Loucy (cell line): ENCODE measurements around the gene ACER3.

Experiments used
- H2AFZ ChIP-seq: fragments of 200-600 bp; sonication (generic); 2 replicates; pipeline ENCODE4 v1.6.0; 2016; ENCODE audit warnings: antibody characterized with exemption, mild to moderate bottlenecking, low read length, moderate library complexity
- H3F3A ChIP-seq: fragments of 200-600 bp; 2 replicates; pipeline ENCODE4 v1.6.0; 2016; ENCODE audit warnings: antibody characterized with exemption, low read depth, mild to moderate bottlenecking
- H3K27me3 ChIP-seq: fragments of 200-600 bp; sonication (generic); 2 replicates; pipeline ENCODE4 v1.6.1; 2014; ENCODE audit warnings: low read length, mild to moderate bottlenecking; ENCODE audit not compliant: insufficient read depth, poor library complexity, severe bottlenecking
- H3K36me3 ChIP-seq: fragments of 200-600 bp; sonication (generic); 2 replicates; pipeline ENCODE4 v1.6.1; 2016; ENCODE audit warnings: low read length; ENCODE audit not compliant: insufficient read depth
- H3K4me1 ChIP-seq: fragments of 200-600 bp; sonication (generic); 2 replicates; pipeline ENCODE4 v1.5.1; 2014; ENCODE audit warnings: low read length, mild to moderate bottlenecking; ENCODE audit not compliant: insufficient read depth, poor library complexity, severe bottlenecking
- H3K4me2 ChIP-seq: fragments of 200-600 bp; sonication (generic); 2 replicates; pipeline ENCODE4 v1.6.0; 2014; ENCODE audit warnings: antibody characterized with exemption, low read length, low read depth, mild to moderate bottlenecking; ENCODE audit not compliant: poor library complexity, severe bottlenecking
- H3K4me3 ChIP-seq: fragments of 200-600 bp; sonication (generic); 2 replicates; pipeline ENCODE4 v1.5.1; 2014; ENCODE audit warnings: low read length, mild to moderate bottlenecking, mixed read lengths; ENCODE audit not compliant: poor library complexity, severe bottlenecking
- H3K79me2 ChIP-seq: fragments of 200-600 bp; sonication (generic); 2 replicates; pipeline ENCODE4 v1.6.1; 2014; ENCODE audit warnings: low read length; ENCODE audit not compliant: insufficient read depth
- H3K9ac ChIP-seq: fragments of 200-600 bp; sonication (generic); 2 replicates; pipeline ENCODE4 v1.6.0; 2014; ENCODE audit warnings: mild to moderate bottlenecking, low read depth, low read length, moderate library complexity; ENCODE audit not compliant: poor library complexity, severe bottlenecking
- H3K9me2 ChIP-seq: fragments of 200-600 bp; sonication (generic); replicated peaks from 2 replicates; pipeline ENCODE4 v1.6.1; 2016; ENCODE audit warnings: low read depth, low read length, mixed read lengths
- H3K9me3 ChIP-seq: fragments of 200-600 bp; sonication (generic); 2 replicates; pipeline ENCODE4 v1.6.1; 2014; ENCODE audit warnings: mild to moderate bottlenecking, antibody characterized with exemption, low read length, low read depth; ENCODE audit not compliant: insufficient read depth
- H4K20me1 ChIP-seq: fragments of 200-600 bp; sonication (generic); 2 replicates; pipeline ENCODE4 v1.6.0; 2014; ENCODE audit warnings: antibody characterized with exemption, low read length, mild to moderate bottlenecking; ENCODE audit not compliant: insufficient read depth, poor library complexity, severe bottlenecking
- CTCF ChIP-seq: fragments of 200-600 bp; sonication (generic); conservative IDR thresholded peaks from 2 replicates; pipeline ENCODE4 v1.5.1; 2014; ENCODE audit warnings: mild to moderate bottlenecking, antibody characterized with exemption, low read length
- EZH2phosphoT487 ChIP-seq: fragments of 200-600 bp; IDR thresholded peaks from 2 replicates; pipeline ENCODE4 v1.6.1; 2018; ENCODE audit warnings: antibody characterized with exemption, mild to moderate bottlenecking, moderate library complexity, borderline replicate concordance

Gene ACER3

DNA sequence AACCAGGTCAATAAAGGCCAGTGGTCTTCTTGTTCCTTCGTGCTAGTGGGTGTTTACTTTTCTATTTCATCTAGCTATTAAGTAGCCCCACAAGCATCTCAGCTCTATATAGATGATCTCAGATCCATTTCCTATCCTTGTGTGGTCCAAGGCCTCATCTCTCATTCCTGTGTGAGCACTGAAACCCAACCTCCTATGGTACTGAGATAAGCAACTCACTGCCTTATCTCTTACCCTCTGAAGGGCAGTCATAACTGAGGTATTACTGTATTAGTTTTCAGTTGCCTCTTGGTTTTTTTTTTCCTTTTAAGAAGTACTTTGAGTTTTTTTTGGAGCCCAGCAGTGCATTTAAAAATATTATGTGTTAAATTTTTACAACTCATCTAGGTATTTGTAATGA, 28.3 kb downstream of the ACER3 start:
- no peak for TF ChIP-seq CTCF
- Histone ChIP-seq H3K9ac (no peak overlapping the region), H3K4me3 (no peak overlapping the region), H4K20me1 (no peaks in the 10 kb centered on the region), H3K9me2 (no peaks in the 10 kb centered on the region), H3K27me3 (no peaks in the 10 kb centered on the region), H3K36me3 (no peaks in the 10 kb centered on the region), H3K9me3 (no peaks in the 10 kb centered on the region), H3K4me2 (no peak overlapping the region), H3K4me1 (peaks cover 14% of the 10 kb centered on the region), H2AFZ (no peak overlapping the region), H3K79me2 (no peaks in the 10 kb centered on the region), H3F3A (no peaks in the 10 kb centered on the region)

GRCh38 chr11:76889411-76889975, 28.8 kb downstream of the ACER3 start:
- Histone ChIP-seq H2AFZ (no peak overlapping the region), H3K79me2 (no peaks in the 10 kb centered on the region), H3F3A (no peaks in the 10 kb centered on the region), H3K27me3 (no peaks in the 10 kb centered on the region), H3K9me3 (no peaks in the 10 kb centered on the region), H3K9ac (no peak overlapping the region), H3K36me3 (no peaks in the 10 kb centered on the region), H3K4me1 (peaks cover 14% of the 10 kb centered on the region), H4K20me1 (no peaks in the 10 kb centered on the region), H3K9me2 (no peaks in the 10 kb centered on the region), H3K4me2 (no peak overlapping the region), H3K4me3 (no peak overlapping the region)
- TF ChIP-seq CTCF (no peak), EZH2phosphoT487 (no peak)

DNA sequence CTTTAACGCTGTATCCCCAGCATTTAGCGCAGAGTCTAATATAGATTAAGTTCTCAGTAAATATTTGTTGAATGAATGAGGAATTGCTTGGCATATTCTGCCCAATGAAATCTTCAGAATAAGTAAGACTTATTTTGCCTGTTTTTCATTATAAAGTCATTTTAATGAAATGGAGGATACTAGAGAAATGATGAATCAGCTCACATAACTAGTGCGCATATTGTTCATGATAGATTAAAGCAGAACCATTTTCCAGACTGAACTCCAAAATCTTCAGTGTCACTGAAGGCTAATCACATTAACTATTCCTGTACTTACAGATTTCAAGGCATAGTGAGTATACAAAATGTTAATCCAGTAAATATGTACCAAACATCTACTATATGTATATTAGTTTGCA, 29.6 kb downstream of the ACER3 start:
- Histone ChIP-seq H3K27me3 (no peaks in the 10 kb centered on the region), H3K4me1 (peaks cover 14% of the 10 kb centered on the region), H3K4me2 (no peak overlapping the region), H3F3A (no peaks in the 10 kb centered on the region), H3K9ac (no peak overlapping the region), H4K20me1 (no peaks in the 10 kb centered on the region), H3K9me3 (no peaks in the 10 kb centered on the region), H3K79me2 (no peaks in the 10 kb centered on the region), H2AFZ (no peak overlapping the region), H3K36me3 (no peaks in the 10 kb centered on the region), H3K9me2 (no peaks in the 10 kb centered on the region), H3K4me3 (no peak overlapping the region)
- TF ChIP-seq EZH2phosphoT487, result no peak
- TF ChIP-seq CTCF, result no peak
